Esophagus squamous epithelium (tissue), 5 donors: Measurements from ENCODE around the gene SGMS1. TPM values are rescaled to one million over a fixed set of nuclear protein-coding genes. Genes with fewer than 3 reads are reported as not detected.
A peak's percentile ranks its signal among the peaks of the same experiment; 100 is the strongest.

Source experiments
- DNase-seq: peaks from one replicate; lab custom pipeline; 2025; lab: John Stamatoyannopoulos, UW
- H3K27ac ChIP-seq, 4 donors: fragments of 200-600 bp; sonication (generic); one replicate each; pipeline ENCODE4 v1.5.1; 2016 to 2019; ENCODE audit warnings: mild to moderate bottlenecking in 1 of 4
- H3K27me3 ChIP-seq, 4 donors: fragments of 200-600 bp; sonication (generic); 1 replicate in 3 of 4; 2 replicates in 1 of 4; pipeline versions ENCODE4 v1.5.1 to v1.6.0; 2017 to 2021; ENCODE audit warnings: antibody characterized with exemption in 1 of 4
- H3K36me3 ChIP-seq, 3 donors: fragments of 200-600 bp; sonication (generic); one replicate each; pipeline ENCODE4 v1.5.1; 2016 to 2019
- H3K4me1 ChIP-seq, 3 donors: fragments of 200-600 bp; sonication (generic); one replicate each; pipeline ENCODE4 v1.5.1; 2017 to 2019
- H3K4me3 ChIP-seq, 4 donors: fragments of 200-600 bp; sonication (generic); 1 replicate in 3 of 4; 2 replicates in 1 of 4; pipeline ENCODE4 v1.5.1; 2016 to 2019; ENCODE audit warnings: mild to moderate bottlenecking in 2 of 4, moderate library complexity in 1 of 4
- H3K9me3 ChIP-seq, 3 donors: fragments of 200-600 bp; sonication (generic); one replicate each; pipeline ENCODE4 v1.5.1; 2016 to 2019
- CTCF ChIP-seq, 6 experiments: fragments of 450-650 bp in 4 of 6; fragments of 200-600 bp in 2 of 6; sonication (generic) in 2 of 6; IDR thresholded peaks; one replicate each; pipeline ENCODE4 v1.5.1; 2016 to 2019; ENCODE audit warnings: antibody characterized with exemption in 6 of 6, mild to moderate bottlenecking in 4 of 6, moderate library complexity in 4 of 6
- POLR2A ChIP-seq, 4 donors: fragments of 450-650 bp; IDR thresholded peaks; one replicate each; pipeline ENCODE4 v1.6.1; 2017; ENCODE audit warnings: antibody characterized with exemption in 4 of 4, mild to moderate bottlenecking in 4 of 4, moderate library complexity in 3 of 4
- WGBS, 2 donors: methylation state at CpG; one replicate each; pipeline ENCODE4 v1.1.5; 2018; 5-methylcytosine and 5-hydroxymethylcytosine counted together
- intact Hi-C: fragments of 100-400 bp; cut with DNase I; formaldehyde crosslinking; loops from one replicate; pipeline ENCODE4 v1.15.0; 2022
- total RNA-seq, 4 donors: library from RNA; depleted of rRNA; stranded (reverse); fragments of >200 nt; gene quantifications; one replicate each; pipeline ENCODE4 v1.1.0, GENCODE V29; 2016
- donor health status: DM: yes; HTN: yes; CAD: no.

Gene SGMS1
- total RNA-seq, 4 donors from 2014 or later = 39.4 to 64.1 (median 54.9) TPM

GRCh38 chr10:50477287-50478203 is 146.2 kb downstream of the SGMS1 start:
- TF ChIP-seq POLR2A (IDR thresholded peaks at IDR 0.05) (no peak), CTCF (IDR thresholded peaks at IDR 0.05) (no peak)
- DNase-seq = no peak
- Histone ChIP-seq H3K27ac (no peak overlapping the region), H3K27me3 (no peaks in the 10 kb centered on the region), H3K9me3 (no peaks in the 10 kb centered on the region), H3K36me3 (peaks cover 0 to 23% (median 0%) of the 10 kb centered on the region in 3 donors), H3K4me1 (peaks cover 0 to 6% (median 0%) of the 10 kb centered on the region in 3 donors), H3K4me3 (no peak overlapping the region)
- intact Hi-C loops = no loop called here
- WGBS, 2 donors = 83 to 88% methylated on average over 4 of the region's 4 CpGs

DNA sequence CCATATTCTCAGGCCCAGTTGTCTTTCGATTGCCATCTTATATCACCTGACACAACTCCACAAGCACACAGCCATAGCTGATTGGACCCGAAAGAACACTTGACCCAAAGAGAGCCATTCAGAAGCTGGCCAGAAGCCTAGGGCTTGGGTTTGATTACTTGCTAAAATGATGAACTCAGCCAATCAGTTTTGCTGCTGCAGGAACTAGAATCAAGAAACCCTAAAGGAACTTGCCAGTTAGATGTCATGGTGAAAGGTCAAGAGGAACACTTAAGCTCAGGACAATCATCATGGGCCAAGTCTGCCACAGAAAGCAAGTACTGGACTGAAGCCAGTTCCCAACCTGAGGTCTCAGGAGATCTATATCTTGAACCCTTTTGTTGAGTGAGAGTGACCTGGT is 150.0 kb downstream of the SGMS1 start:
- no peak overlapping the region for H3K27ac ChIP-seq
- H3K36me3 ChIP-seq = peaks cover 0 to 17% (median 0%) of the 10 kb centered on the region in 3 donors
- H3K9me3 ChIP-seq = no peaks in the 10 kb centered on the region
- intact Hi-C loops = no loop called here
- peaks cover 13 to 29% (median 25%) of the 10 kb centered on the region in 3 donors for H3K4me1 ChIP-seq
- H3K27me3 ChIP-seq = no peaks in the 10 kb centered on the region
- WGBS, 2 donors = 83 to 86% methylated on average over 2 of the region's 2 CpGs
- no peak for TF ChIP-seq POLR2A (IDR thresholded peaks at IDR 0.05)
- no peak for TF ChIP-seq CTCF (IDR thresholded peaks at IDR 0.05)
- DNase-seq = no peak
- H3K4me3 ChIP-seq = no peak overlapping the region

DNA sequence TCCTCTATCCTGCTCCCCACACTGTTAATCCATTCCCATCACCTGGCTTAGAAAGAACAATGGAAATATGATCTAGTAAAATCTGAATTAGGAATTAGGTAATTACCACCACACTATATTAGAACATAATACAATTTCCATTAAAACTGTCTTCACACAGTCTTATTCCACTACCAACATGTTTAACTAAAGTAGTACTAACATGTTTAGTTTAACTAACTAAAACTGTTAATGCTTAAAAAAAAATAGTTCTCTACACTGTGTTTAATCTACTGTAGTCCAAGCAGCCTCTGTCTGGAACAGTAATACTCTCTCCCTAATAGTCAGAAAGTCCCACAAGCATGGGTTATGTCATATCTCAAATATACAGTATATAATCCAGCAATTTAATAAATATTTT is 150.8 kb downstream of the SGMS1 start:
- H3K27ac ChIP-seq = no peak overlapping the region
- H3K36me3 ChIP-seq = peaks cover 0 to 16% (median 0%) of the 10 kb centered on the region in 3 donors
- no peak for TF ChIP-seq POLR2A (IDR thresholded peaks at IDR 0.05)
- no peak for TF ChIP-seq CTCF (IDR thresholded peaks at IDR 0.05)
- intact Hi-C loops = no loop called here
- H3K27me3 ChIP-seq = no peaks in the 10 kb centered on the region
- DNase-seq = no peak
- peaks cover 13 to 30% (median 25%) of the 10 kb centered on the region in 3 donors for H3K4me1 ChIP-seq
- no peak overlapping the region for H3K4me3 ChIP-seq
- no peaks in the 10 kb centered on the region for H3K9me3 ChIP-seq

DNA sequence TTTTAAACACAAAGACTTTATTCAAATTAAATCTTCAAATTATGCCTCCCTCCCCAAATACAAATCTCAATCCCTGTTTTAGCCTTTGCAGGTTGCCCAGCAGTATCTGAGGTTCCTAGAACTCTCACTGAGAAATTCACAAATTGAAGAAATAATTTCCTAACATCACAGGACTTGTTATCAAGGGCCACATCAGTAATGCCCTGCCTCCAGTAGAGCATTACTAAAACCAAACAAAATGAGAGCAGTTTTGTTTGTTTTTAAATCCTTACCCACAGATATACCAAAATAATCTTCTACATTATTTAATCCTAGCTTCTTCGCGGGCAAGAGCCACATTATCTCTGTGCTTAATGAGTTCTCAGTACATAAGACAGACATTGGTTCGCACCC is 152.2 kb downstream of the SGMS1 start:
- H3K4me1 ChIP-seq = peaks cover 13 to 30% (median 25%) of the 10 kb centered on the region in 3 donors
- H3K36me3 ChIP-seq = peaks cover 0 to 4% (median 0%) of the 10 kb centered on the region in 3 donors
- no peaks in the 10 kb centered on the region for H3K9me3 ChIP-seq
- peak overlapping the region in 1 of 4 donors; percentile 46 for H3K27ac ChIP-seq
- no peak for DNase-seq
- no peak for TF ChIP-seq CTCF (IDR thresholded peaks at IDR 0.05)
- no peak for TF ChIP-seq POLR2A (IDR thresholded peaks at IDR 0.05)
- intact Hi-C loops = no loop called here
- no peaks in the 10 kb centered on the region for H3K27me3 ChIP-seq
- 63 to 86% methylated on average over 3 of the region's 3 CpGs for WGBS, 2 donors
- no peak overlapping the region for H3K4me3 ChIP-seq
